Spleen (tissue), 7 donors: ENCODE measurements around the gene HFE.

Experiments
- CTCF ChIP-seq, 11 experiments: fragments of 200-600 bp in 7 of 11; fragments of 450-650 bp in 4 of 11; sonication (generic) in 4 of 11; IDR thresholded peaks in 8 of 11; conservative IDR thresholded peaks in 3 of 11; 1 replicate in 7 of 11; 2 replicates in 4 of 11; pipeline versions ENCODE4 v1.4.0 to v1.8.0; 2016 to 2021; ENCODE audit warnings: antibody characterized with exemption in 11 of 11, inconsistent platforms in 4 of 11, mild to moderate bottlenecking in 1 of 11
- POLR2A ChIP-seq, 3 donors: fragments of 450-650 bp; IDR thresholded peaks; one replicate each; pipeline ENCODE4 v1.5.1; 2017; ENCODE audit warnings: antibody characterized with exemption in 3 of 3, mild to moderate bottlenecking in 1 of 3
- POLR2AphosphoS5 ChIP-seq, 3 donors: sonication (generic); formaldehyde crosslinking; IDR thresholded peaks; one replicate each; pipeline ENCODE4 v1.5.1; 2017; ENCODE audit warnings: antibody characterized with exemption in 3 of 3
- donor health status: DM: no; HTN: no; CAD: no; lungs with moderate emphysema.
- donor health status: DM: no; HTN: no; CAD: no.
- donor health status: DM: no; HTN: no; CAD: no.

DNA sequence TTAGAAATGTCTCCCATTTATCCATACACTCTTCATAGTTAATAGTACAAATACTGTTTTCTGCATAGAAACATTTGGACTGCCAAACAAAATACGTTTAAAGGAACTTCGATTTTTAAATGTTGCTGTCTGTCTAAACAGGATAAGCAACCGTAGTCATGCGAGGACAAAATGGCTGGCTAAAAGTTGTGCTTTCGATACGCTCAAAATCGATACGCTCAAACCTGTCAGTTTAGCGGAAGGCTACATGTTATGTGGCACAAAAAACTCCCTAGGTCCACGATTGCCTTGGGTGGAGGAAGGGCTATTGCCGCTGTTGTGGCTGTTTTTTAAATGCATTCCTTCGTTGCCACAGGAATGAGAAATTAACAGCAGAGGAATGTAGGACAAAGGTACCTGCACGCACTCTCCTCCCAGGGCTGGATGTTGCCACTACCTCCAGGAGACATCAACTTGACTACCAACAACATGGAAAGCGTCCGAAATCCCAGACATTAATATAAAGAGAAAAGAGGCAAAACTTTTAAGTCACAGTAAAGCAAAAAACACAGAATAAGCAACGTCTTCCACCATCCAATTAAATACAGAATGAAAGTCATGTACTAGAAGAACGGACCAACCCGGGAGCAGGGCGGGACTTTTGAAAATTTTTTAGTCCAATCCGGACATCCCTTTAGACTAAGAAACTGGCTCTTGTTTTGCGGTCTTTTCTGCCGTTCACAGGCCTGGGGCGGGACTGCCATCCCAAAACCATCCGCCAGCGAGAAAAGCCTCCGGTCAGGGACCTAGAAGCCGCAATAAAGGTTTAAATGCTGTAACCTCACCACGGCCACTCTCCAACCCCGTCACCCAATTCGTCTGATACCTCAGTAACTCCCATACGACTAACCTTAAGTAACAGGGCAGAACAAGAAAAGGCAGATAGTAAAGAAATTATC is 32.2 kb upstream of the HFE start:
- TF ChIP-seq POLR2A (IDR thresholded peaks at IDR 0.05) (peak in 2 of 3 donors; percentile 49 to 70), CTCF (IDR thresholded peaks at IDR 0.05 in 8 of 11, conservative IDR thresholded peaks at IDR 0.05 in 3 of 11) (peak in 10 of 11 experiments; percentile 15 to 59 (median 38)), POLR2AphosphoS5 (IDR thresholded peaks at IDR 0.05) (peak in 2 of 3 donors; percentile 53 to 70)
